Adrenal gland (tissue), 5 donors: ENCODE results near the gene KIF2A.

Source experiments
- POLR2A ChIP-seq, 2 donors: fragments of 450-650 bp; IDR thresholded peaks; one replicate each; pipeline ENCODE4 v1.6.1; 2017; ENCODE audit warnings: antibody characterized with exemption in 2 of 2, mild to moderate bottlenecking in 2 of 2, moderate library complexity in 1 of 2
- TF ChIP-seq, protein P1 (sequence below), 6 experiments: fragments of 450-650 bp in 4 of 6; fragments of 200-600 bp in 2 of 6; sonication (generic) in 1 of 6; IDR thresholded peaks; 1 replicate in 5 of 6; 2 replicates in 1 of 6; pipeline versions ENCODE4 v1.5.1 to v1.8.0; 2016 to 2021; ENCODE audit warnings: antibody characterized with exemption in 6 of 6, mild to moderate bottlenecking in 2 of 6, moderate library complexity in 1 of 6
- donor health status: DM: no; HTN: no; CAD: no.

DNA sequence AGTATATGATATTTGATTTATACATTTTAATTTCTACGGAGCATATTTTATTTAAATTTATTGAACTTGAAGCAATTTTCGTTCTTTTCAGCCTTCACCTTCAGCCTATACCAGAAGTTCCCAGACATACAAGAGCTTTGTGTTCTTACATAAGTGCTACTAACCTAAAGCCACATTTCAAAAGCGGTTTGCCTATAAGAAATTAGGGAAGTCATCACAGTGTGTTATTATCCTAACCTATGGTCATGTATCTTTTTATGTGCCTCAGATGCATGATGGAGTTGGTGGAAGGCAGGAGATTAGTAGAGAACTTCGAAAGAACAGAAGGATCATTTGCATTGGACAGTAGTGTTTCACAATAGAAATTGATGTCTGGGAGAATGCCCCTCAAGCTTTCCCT lies 3.1 kb downstream of the KIF2A start:
- TF ChIP-seq, protein P1, sequence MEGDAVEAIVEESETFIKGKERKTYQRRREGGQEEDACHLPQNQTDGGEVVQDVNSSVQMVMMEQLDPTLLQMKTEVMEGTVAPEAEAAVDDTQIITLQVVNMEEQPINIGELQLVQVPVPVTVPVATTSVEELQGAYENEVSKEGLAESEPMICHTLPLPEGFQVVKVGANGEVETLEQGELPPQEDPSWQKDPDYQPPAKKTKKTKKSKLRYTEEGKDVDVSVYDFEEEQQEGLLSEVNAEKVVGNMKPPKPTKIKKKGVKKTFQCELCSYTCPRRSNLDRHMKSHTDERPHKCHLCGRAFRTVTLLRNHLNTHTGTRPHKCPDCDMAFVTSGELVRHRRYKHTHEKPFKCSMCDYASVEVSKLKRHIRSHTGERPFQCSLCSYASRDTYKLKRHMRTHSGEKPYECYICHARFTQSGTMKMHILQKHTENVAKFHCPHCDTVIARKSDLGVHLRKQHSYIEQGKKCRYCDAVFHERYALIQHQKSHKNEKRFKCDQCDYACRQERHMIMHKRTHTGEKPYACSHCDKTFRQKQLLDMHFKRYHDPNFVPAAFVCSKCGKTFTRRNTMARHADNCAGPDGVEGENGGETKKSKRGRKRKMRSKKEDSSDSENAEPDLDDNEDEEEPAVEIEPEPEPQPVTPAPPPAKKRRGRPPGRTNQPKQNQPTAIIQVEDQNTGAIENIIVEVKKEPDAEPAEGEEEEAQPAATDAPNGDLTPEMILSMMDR (IDR thresholded peaks at IDR 0.05): no peak
- TF ChIP-seq POLR2A (IDR thresholded peaks at IDR 0.05): no peak
